HG03432 (cell line): ENCODE measurements around the gene PKP4.
A peak's percentile ranks its signal among the peaks of the same experiment; 100 is the strongest.

Experiments used
- ATAC-seq: cut with Tn5 transposase; IDR thresholded peaks from one replicate; pipeline ENCODE4 v1.9.1; 2021; ENCODE audit warnings: mild to moderate bottlenecking, moderate library complexity; ENCODE audit not compliant: unreplicated experiment

Gene PKP4

DNA sequence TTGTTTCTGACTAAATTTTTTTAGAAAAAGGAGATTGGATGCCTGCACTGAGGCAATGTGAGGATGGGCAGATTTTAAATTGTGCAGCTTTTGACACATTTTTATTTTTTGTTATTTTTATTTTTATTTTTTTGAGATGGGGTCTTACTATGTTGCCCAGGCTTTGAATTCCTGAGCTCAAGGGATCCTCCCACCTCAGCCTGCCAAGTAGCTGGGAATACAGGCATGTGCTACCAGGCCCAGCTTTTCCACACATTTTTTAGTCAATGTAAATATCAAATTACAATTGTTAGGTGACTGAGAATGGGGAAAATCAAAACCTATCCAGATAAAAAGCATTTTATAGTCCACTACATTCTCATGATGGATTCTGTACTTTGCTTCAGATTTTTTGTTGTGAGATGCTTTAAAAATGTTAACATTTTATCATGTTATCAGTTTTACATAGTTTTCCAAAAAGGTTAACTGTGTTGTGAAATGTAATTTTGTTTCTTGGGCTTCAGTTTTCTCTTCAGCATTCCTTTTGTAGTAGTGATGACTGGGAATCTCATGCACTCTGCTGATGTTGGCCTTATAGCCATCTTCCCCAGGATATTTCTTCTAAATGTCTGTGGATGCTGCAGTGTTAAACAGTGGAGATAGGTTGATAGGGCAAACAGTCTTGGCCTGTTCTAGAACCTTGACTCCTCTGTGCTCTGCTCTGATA, 41.4 kb downstream of the PKP4 start:
- no peak for ATAC-seq

GRCh38 chr2:158498749-158499136, 42.0 kb downstream of the PKP4 start:
- ATAC-seq, result no peak

DNA sequence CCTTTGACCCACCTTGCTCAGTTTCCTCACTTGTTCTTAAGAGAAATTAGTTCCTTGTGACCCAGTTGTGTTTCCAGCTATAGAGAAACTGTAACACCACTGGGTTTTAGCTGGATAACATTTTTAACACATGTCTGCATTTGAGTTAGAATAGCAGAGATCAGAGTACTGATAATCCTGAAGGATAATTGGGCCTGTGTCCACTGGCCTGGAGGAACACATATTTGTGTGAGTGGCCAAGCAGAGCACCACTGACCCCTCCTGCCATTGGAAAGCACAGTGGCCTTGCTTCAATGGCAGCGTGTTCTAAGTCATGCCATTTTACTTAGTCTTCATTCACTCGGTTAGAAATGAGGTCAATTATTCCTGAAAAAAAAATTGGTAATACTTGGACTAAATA, 42.6 kb downstream of the PKP4 start:
- ATAC-seq, result no peak

GRCh38 chr2:158500333-158500732, 43.6 kb downstream of the PKP4 start:
- no peak for ATAC-seq

DNA sequence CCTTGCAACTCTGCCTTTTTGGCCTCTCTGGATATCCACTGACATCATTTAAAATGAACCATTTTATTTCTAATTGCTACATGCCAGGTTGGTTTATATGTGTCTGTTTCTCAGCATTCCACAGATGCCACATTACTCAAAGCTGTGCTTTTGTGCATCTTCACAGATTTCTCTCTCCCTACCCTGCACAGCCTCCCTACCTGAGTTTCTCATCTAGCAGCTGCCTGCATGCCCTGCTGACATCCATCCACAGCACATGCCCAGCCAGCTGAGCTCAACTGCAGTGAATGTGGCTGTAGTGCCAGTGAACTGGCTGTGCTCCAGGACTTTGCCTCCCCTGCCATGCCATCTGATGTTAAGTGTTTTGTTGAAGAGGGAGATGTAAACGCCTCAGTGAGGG, 44.5 kb downstream of the PKP4 start:
- no peak for ATAC-seq

DNA sequence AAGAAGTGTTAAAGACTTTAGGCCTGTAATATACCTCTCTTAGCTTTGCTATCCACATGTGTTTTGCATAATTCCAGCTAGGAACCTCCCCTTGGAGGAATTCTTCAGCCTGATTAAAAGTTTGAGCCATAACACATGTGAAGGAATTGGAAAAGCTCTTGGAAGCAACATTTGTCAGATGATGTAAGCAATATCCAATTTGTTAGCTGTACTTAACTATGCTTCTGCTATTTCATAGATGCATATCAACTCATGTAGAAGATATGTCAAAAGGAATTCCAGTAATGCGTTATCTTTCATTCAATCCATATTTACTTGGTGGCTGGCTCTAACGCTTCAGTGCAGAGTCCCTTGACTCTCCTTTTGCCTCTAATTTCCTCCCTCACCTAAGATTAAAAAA, 46.2 kb downstream of the PKP4 start:
- ATAC-seq, result no peak

GRCh38 chr2:158504088-158504487, 47.3 kb downstream of the PKP4 start:
- ATAC-seq, result no peak

DNA sequence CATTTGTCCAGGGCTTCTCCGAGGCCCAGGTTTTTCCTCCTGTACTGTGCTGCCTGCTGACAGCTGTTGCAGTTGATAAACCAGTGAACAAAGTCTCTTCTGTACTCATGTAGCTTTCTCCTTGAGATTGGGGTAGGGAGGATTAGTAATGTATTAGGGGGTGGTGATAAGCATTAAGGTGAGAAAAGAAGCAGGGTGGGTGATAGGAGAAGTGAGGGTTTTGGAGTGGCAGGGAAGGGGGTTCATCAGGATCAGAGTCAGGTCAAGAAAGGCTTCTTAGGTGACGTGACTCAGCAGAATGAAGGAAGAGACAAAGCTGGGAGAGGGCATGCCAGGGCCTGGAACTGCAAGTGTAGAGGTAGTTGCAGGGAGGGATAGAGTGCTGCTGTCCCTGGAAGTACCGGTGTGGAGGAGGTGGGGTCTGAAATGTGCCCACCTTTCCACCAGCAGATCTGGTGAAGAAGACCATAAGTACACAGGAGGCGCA, 48.7 kb downstream of the PKP4 start:
- no peak for ATAC-seq

- ATAC-seq, result peak; percentile 50
Observed at GRCh38 chr2:158507141-158507540, 50.4 kb downstream of the PKP4 start.

GRCh38 chr2:158507679-158508078, 50.9 kb downstream of the PKP4 start:
- ATAC-seq, result no peak

DNA sequence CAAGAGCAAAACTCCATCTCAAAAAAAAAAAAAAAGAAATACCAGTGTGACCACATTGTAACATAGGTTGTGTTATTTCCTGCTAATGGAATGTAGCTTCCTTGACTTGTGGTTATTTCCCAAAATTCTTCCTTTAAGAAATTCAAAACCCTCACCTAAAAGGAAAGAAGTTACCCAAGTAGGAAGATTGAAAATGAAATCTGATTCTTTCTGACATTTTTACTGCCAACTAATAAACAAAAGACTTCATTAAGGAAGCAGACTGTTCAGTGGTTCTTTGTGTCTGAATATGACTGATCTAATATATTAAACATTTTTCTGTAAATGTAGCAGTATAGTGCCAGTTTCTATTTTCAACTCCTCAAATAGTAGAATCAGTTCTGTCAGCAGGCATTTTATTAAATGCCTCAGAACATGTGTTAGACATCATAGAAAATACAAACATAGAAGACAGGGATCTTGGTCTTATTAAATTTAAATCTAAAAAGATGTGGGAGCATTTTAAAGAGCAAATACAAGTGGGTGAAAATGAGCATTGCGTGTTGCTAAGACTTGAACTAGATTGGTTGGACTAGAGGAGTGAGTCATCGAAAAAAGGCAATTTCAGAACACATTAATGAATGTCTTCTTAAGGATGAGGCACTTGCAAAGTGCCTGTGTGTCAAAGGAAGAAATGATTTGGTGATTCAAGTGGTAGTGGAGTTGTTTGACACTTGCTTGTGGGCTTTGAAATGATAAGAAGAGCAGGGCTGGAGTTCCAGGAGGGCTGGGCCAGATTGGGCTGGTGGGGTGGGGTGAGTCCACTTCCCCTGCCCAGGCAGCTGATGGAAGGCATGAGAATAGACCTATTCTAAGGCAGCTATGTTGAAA, 53.4 kb downstream of the PKP4 start:
- no peak for ATAC-seq

DNA sequence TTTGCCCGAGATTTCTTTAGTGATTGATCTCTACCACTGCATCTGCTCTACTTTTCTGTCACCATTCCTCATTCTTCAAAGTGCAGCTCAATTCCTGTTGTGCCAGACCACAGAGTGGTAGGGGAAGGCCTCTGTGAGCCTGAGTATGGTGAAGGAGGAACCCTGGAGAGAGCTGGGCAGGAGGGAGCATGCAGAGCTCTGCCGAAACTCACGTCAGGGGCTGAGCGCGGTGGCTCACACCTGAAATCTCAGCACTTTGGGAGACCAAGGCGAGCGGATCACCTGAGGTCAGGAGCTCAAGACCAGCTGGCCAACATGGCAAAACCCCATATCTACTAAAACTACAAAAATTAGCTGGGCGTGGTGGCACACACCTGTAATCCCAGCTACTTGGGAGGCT, 54.1 kb downstream of the PKP4 start:
- ATAC-seq, result no peak

DNA sequence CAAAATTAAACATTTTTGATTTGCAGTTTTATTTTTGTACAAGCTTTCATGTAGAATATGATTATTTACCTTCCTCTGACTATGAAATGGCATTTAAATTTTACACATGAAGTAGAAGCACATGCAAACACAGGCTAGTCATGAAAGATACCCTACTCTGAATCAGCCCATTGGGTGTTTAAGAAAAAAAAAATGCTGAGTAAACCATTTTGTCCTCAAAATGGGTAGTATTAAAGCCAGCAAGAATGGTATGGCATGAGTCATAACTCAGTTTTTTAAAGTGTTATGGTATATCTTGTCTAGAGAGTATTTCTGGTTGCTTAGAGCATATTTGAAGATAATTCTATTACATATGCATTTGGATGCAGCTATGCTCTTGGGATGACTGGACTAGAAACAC, 55.0 kb downstream of the PKP4 start:
- ATAC-seq, result no peak

DNA sequence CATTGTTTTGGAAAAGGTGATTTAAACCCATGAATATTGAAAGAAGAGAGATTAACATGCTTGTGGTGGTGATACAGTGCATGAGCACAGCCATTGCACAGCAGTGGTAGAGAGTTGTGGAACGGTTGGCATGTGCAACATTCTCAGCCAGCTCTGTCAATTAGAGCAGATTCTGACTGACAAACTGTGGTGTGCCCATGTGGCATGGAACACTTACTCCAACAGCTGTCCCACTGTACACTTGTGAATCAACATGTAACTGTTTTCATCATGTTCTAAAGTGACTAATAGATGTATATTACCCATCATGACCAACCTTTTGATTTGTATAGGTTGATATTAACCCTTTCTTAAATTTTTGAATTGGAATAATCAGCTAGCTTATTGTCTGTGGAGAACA, 55.6 kb downstream of the PKP4 start:
- ATAC-seq, result no peak

DNA sequence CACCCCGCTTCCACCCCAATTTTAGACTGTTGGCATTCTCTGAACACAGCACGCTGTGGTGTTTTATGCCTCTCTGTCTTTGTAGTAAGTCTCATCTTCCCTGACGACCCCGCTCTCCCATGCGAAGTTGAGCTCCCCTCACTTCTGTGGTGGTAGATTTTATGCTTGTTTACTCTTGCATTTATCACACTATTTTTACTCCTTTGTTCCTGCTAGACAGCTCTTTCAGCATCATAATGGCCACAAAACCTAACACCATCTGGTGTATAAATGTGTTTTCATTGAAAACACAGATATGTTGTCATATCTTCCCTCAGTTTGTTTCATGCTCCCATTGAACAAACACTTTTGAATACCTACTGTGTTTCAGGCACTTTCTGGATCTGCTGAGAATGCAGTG, 57.1 kb downstream of the PKP4 start:
- no peak for ATAC-seq

DNA sequence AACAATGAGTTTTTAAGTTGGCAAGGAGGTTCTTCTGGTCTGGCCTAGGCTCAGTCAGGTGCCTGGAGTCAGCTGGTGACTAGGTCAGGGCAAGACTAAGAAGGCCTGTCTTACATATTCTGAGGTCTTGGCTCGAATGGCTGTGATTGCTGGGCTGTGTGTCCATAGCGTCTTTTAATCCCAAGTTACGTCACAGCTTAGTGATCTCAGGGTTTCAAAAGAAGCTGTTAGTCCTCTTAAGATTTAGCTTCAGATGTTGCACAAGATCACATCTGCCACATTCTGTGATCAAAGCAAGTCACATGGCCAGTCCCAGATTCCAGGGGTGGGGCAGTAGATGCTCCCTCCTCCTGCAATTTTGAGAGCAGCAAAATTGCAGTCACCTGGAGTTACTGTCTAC, 61.3 kb downstream of the PKP4 start:
- ATAC-seq, result no peak

DNA sequence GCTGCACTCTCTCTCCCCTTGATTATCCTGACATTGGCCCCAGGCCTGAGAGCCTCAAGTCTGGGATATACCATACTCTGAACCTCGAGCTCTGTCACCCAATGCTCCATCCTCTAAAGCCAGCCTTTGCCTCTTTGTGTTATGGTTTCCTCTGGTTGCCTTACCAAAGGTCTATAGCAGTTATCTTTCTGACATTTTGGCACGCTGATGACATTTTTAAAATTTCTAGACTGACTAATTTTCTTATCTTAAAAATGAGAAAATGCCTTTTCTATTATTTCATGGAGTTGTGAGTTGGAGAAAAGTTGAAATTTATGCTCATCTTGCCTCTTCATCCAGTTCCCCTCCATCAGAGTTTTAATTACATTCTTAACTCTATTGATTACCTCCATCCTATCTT, 62.7 kb downstream of the PKP4 start:
- no peak for ATAC-seq

- no peak for ATAC-seq
Observed at GRCh38 chr2:158529379-158530259, 72.9 kb downstream of the PKP4 start.

GRCh38 chr2:158530829-158531228, 74.1 kb downstream of the PKP4 start:
- no peak for ATAC-seq

DNA sequence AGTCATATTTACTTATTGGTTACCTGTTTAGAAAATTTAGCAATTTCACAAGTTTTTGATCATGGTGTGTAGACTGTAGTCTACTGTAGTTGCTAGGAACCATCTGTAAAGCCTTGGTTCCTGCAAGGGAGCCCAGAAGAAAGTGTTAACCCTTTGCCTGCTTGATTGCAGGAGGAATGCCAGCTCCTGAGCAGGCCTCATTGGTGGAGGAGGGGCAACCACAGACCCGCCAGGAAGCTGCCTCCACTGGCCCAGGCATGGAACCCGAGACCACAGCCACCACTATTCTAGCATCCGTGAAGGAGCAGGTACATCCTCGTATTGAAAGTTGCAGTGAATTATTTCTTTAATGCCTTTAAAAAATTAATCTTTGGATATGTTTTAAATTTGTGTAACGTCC, 76.3 kb downstream of the PKP4 start:
- ATAC-seq, result no peak
